Measurements from ENCODE around the gene DIDO1. TPM values are rescaled to one million over a fixed set of nuclear protein-coding genes. Genes with fewer than 3 reads are reported as not detected.

DIDO1 gene
- total and polyA plus RNA-seq, 2 of the 4 experiments (the other 2 are of a cell fraction), result 21.8 to 28.1 TPM

- Histone ChIP-seq H3K79me1 (ENCODE audit: low read depth in 1 of 2, low read length in 2 of 2) (peaks cover 11 to 54% of the 10 kb centered on the region in 2 experiments), H4K91ac (ENCODE audit: insufficient read depth, low read depth, low read length) (no peak overlapping the region), H2AK5ac (ENCODE audit: low read depth, low read length) (no peak overlapping the region), H3K4me3 (ENCODE audit: insufficient read depth, low read depth, low read length) (no peak overlapping the region), H2AK9ac (replicated peaks; ENCODE audit: low read depth, low read length, poor library complexity) (no peak overlapping the region), H3K14ac (replicated peaks; ENCODE audit: low read depth, low read length) (no peak overlapping the region), H3K4ac (ENCODE audit: low read depth, low read length) (no peak overlapping the region), H2BK5ac (ENCODE audit: low read depth, low read length, poor library complexity, severe bottlenecking) (no peak overlapping the region), H3K9ac (ENCODE audit: low read depth, low read length) (no peak overlapping the region), H3K56ac (ENCODE audit: extremely low read depth, insufficient read depth, low read length) (no peak overlapping the region), H2BK20ac (ENCODE audit: low read depth, low read length) (no peak overlapping the region), H3K4me1 (ENCODE audit: control insufficient read depth, insufficient read depth, low read length) (peaks cover 11% of the 10 kb centered on the region), H3K9me3 (ENCODE audit: control insufficient read depth, insufficient read depth, low read length) (no peaks in the 10 kb centered on the region), H3K9me1 (ENCODE audit: insufficient read depth, low read length) (peaks cover 11% of the 10 kb centered on the region), H3K4me2 (ENCODE audit: low read depth, low read length) (no peak overlapping the region), H3K23ac (ENCODE audit: low read depth, low read length) (no peak overlapping the region), H4K8ac (ENCODE audit: low read depth in 2 of 2, low read length in 2 of 2) (no peak overlapping the region), H2BK120ac (ENCODE audit: low read depth, low read length) (no peak overlapping the region), H3K27me3 (ENCODE audit: control insufficient read depth, insufficient read depth, low read length) (no peaks in the 10 kb centered on the region), H2BK15ac (ENCODE audit: low read depth, low read length) (no peak overlapping the region), H2AFZ (replicated peaks; ENCODE audit: low read length, poor library complexity) (no peak overlapping the region), H3K36me3 (ENCODE audit: control insufficient read depth, insufficient read depth, low read length) (peaks cover 72% of the 10 kb centered on the region), H3K27ac (ENCODE audit: insufficient read depth, low read length) (no peak overlapping the region), H4K20me1 (ENCODE audit: insufficient read depth, low read length) (peaks cover 20% of the 10 kb centered on the region), H4K5ac (ENCODE audit: low read depth, low read length) (no peak overlapping the region), H3K18ac (ENCODE audit: low read depth, low read length) (no peak overlapping the region)
- POLR2A ChIA-PET (ENCODE audit: unreplicated experiment), result no interaction called here
- WGBS, 2 experiments (ENCODE audit: extremely low coverage in 2 of 2, insufficient read length in 1 of 2), result 100% methylated on average over 3 of the region's 9 CpGs; no CpG with 5 or more reads in 1 of the 2 experiments
- TF ChIP-seq POLR2A (IDR thresholded peaks at IDR 0.05; ENCODE audit: low read depth, low read length) (no peak), RCOR1 (IDR thresholded peaks at IDR 0.05; ENCODE audit: insufficient replicate concordance, low read length) (no peak), RAD21 (IDR thresholded peaks at IDR 0.05; ENCODE audit: low read length) (no peak), MAZ (IDR thresholded peaks at IDR 0.05; ENCODE audit: borderline replicate concordance, low read depth, low read length) (no peak), NFE2L2 (IDR thresholded peaks at IDR 0.05; ENCODE audit: low read depth, low read length) (no peak), CEBPB (IDR thresholded peaks at IDR 0.05; ENCODE audit: low read depth, low read length) (no peak), USF2 (IDR thresholded peaks at IDR 0.05; ENCODE audit: low read depth, low read length) (no peak), MXI1 (IDR thresholded peaks at IDR 0.05; ENCODE audit: borderline replicate concordance, low read depth, low read length) (no peak), BHLHE40 (IDR thresholded peaks at IDR 0.05; ENCODE audit: low read depth, low read length) (no peak), MAFK (IDR thresholded peaks at IDR 0.05; ENCODE audit: low read depth, low read length) (no peak), SMC3 (IDR thresholded peaks at IDR 0.05; ENCODE audit: low read depth, low read length) (no peak), CHD1 (IDR thresholded peaks at IDR 0.05; ENCODE audit: low read depth, low read length) (no peak), FOS (IDR thresholded peaks at IDR 0.05; ENCODE audit: low read depth, low read length) (no peak), RFX5 (IDR thresholded peaks at IDR 0.05; ENCODE audit: low read depth, low read length) (no peak)
- TF ChIP-seq, protein P1, sequence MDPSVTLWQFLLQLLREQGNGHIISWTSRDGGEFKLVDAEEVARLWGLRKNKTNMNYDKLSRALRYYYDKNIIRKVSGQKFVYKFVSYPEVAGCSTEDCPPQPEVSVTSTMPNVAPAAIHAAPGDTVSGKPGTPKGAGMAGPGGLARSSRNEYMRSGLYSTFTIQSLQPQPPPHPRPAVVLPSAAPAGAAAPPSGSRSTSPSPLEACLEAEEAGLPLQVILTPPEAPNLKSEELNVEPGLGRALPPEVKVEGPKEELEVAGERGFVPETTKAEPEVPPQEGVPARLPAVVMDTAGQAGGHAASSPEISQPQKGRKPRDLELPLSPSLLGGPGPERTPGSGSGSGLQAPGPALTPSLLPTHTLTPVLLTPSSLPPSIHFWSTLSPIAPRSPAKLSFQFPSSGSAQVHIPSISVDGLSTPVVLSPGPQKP (IDR thresholded peaks at IDR 0.05; ENCODE audit: borderline replicate concordance, low read depth, low read length), result no peak
- TF ChIP-seq, protein P2, sequence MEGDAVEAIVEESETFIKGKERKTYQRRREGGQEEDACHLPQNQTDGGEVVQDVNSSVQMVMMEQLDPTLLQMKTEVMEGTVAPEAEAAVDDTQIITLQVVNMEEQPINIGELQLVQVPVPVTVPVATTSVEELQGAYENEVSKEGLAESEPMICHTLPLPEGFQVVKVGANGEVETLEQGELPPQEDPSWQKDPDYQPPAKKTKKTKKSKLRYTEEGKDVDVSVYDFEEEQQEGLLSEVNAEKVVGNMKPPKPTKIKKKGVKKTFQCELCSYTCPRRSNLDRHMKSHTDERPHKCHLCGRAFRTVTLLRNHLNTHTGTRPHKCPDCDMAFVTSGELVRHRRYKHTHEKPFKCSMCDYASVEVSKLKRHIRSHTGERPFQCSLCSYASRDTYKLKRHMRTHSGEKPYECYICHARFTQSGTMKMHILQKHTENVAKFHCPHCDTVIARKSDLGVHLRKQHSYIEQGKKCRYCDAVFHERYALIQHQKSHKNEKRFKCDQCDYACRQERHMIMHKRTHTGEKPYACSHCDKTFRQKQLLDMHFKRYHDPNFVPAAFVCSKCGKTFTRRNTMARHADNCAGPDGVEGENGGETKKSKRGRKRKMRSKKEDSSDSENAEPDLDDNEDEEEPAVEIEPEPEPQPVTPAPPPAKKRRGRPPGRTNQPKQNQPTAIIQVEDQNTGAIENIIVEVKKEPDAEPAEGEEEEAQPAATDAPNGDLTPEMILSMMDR (conservative IDR thresholded peaks at IDR 0.05; ENCODE audit: low read depth, low read length), result no peak
- in situ Hi-C loops (cut with MboI; ENCODE audit: low sequenced_read_pairs), result no loop called here
- DNase-seq (no peak), ATAC-seq (ENCODE audit: low read depth) (no peak)
- no TSS peak for BruUV-seq (replicated peaks)
- CTCF ChIA-PET, result interaction anchor here (0.9 to 1.7 kb wide), 2 partner anchors 10 to 14 kb away, joined by 3 to 6 read pairs; no protein-coding TSS in a partner anchor
- dilution Hi-C loops (cut with HindIII; ENCODE audit: low sequenced_read_pairs, unreplicated experiment), result no loop called here
- intact Hi-C loops (cut with micrococcal nuclease), result no loop called here
Measured at GRCh38 chr20:62889871-62890270, 36.4 kb downstream of the DIDO1 start.

Data from IMR-90 (cell line).